ENCODE measurements around the gene FAR1.

- TF ChIP-seq CTCF (IDR thresholded peaks at IDR 0.05) (no peak), POLR2A (IDR thresholded peaks at IDR 0.05) (no peak)
Measured at GRCh38 chr11:13661074-13661623, 7.3 kb upstream of the FAR1 start.

Measured in body of pancreas (tissue), 4 donors.